Amniotic stem cell (primary cell): ENCODE measurements around the gene BAX.

Experiments used
- DNase-seq: peaks from one replicate; lab custom pipeline; 2025; lab: John Stamatoyannopoulos, UW

The BAX gene

DNA sequence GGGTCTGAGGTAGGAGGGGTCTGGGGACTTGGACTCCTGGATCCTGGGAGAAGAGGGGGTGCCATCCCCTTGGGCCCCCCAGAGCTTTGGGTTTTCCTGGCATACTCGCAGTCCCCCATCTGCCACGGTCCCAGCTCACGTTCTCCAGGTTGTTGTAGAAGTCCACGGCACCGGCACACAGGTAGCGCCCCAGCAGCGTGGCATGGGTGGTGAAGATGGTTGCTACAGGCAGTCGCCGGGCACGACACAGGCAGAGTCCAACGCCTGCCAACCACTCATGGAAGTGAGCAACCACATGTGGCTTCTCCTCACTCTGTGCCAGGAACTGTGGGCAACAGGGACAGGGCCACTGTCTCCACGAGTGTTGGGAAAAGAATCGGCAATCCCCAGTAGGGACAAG, 31.0 kb downstream of the BAX start:
- DNase-seq, result no peak

- no peak for DNase-seq
These were observed 31.5 kb downstream of the BAX start for GRCh38 chr19:48986211-48986610.

- DNase-seq, result no peak
These were observed 32.6 kb downstream of the BAX start for GRCh38 chr19:48987323-48987722.

DNA sequence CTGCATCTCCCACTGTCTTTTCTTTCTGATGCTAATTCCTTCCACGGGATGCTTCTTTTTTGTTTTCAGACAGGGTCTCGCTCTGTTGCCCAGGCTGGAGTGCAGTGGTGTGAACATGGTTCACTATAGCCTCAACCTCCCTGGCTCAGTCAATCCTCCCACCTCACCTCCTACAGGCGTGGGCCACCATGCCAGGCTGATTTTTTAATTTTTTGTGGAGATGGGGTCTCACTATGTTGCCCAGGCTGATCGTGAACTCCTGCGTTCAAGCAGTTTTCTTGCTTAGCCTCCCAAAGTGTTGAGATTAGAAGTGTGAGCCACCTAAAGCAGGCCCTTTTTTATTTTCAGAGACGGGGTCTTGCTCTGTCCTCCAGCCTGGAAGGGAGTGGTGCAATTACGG, 33.6 kb downstream of the BAX start:
- no peak for DNase-seq

- DNase-seq, result no peak
These were observed 34.2 kb downstream of the BAX start for GRCh38 chr19:48988860-48989259.

DNA sequence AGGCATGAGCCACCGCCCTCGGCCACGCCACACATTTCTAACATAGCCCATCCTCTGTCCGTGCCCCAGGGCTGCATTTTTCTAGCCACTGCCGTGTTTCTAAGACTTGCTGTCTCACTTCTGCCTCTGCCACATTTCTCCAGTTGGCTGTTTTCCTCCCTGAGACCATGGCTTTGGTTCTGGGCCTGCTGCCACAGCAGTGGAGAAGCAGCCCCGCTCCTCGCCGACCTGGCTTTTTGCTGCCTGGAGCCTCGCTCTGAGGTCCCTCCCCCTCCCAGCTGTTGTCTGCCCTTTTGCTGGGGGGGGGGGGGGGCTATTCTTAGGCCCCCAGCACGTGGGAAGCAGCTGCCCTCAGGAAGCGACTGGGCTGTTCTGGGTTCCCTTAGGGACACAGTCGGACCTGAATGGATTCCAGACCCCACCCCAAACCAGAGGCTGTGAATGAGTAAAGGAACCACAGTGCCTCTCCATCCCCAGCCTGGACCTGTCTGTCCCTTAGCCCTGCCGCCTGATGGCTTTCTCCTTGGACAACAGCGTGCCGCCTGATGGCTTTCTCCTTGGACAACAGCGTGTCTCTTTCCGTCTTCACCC, 35.1 kb downstream of the BAX start:
- DNase-seq, result no peak

- no peak for DNase-seq
These were observed 35.7 kb downstream of the BAX start for GRCh38 chr19:48990400-48990799.

DNA sequence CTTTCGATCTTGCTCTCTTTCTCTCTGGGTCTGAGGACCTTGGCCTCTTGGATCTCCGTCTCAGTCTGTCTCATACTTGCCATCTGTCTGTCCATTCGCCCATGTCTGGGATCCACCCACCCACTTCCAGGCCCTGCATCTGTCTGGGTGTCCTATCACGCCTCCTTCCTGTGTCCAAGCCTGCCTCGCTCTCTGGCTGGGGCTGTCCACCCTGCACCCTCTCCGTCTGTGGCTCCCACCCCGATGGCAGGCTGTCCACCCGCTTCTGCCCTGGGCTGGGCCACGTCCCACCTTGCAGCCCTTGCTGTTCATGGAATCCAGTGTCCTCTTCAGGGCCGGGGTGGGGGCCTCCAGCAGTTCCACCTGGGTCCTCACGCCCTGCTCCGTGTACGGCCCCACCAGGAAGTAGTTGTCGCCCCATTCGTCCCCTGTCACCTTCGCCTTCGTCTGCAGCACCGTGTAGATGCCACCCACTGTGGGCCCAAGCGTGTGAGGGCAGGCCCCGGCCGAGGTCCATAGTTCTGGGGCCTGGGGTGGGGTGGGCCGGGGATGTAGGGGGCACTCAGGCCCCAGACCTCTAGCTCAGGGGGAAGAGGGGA, 36.4 kb downstream of the BAX start:
- no peak for DNase-seq

- peak; percentile 74 for DNase-seq
These were observed 37.4 kb downstream of the BAX start for GRCh38 chr19:48991873-48992580.

DNA sequence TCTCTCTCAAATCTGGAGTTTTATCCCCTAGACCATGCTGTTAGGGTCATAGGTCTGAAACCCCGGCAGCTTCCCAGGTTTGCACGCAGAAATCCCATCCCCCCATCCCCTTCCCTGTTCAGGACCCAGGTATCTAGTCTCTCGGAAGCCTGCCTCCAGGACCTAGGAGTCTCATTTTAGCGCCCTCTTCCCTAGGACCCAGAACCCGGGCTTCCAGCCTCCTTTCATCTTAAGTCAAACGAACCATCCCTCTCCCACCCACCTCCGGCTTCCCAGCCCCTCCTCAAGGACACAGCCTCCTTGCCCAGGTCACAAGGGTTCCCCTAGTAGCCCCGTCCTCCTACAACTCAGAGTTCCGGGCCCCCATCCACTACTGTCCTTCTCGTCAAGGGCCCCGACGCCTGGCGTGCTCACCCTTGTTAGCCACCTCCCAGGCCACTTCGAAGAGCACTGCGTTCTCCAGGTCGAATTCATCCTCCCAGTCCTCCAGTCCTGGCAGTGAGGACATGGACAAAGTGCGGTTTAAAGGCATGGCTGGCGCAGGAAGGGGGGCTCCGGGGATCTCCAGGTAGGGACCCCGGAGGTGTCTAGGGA, 38.0 kb downstream of the BAX start:
- DNase-seq, result no peak

- DNase-seq, result peak; percentile 100
These were observed 38.7 kb downstream of the BAX start, which contains the start of the genes GYS1 and RUVBL2 for GRCh38 chr19:48993175-48994034. Gene GYS1 (minus strand): TSS chr19:48993309. CDS start chr19:48993112, 197 bp downstream. Gene RUVBL2 (plus strand): TSS chr19:48993887. CDS start chr19:48993912, 25 bp downstream.

- no peak for DNase-seq
These were observed 39.3 kb downstream of the BAX start for GRCh38 chr19:48994035-48994386.

DNA sequence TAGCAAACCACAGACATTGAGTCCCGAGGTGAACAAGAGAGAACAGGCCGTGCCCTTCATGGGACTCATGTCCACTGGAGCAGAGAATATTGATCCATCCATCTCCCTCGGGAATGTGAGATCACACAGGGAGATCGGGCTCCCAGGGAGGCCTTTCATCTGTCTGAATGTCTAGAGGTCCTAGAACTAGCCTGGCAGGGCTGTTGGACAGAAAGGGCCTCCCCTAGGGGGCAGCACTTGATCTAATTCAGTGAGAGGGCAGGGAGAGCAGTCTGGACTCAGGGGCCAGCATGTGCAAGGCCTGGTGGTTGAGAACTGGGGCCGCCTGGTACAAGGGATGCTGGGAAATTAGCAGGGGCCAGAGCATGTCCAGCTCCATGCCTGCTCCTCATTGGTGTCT, 43.3 kb downstream of the BAX start:
- DNase-seq, result no peak

GRCh38 chr19:48999481-49000325, 45.0 kb downstream of the BAX start:
- peak; percentile 23 for DNase-seq

GRCh38 chr19:49004133-49004532, 49.5 kb downstream of the BAX start:
- DNase-seq, result no peak

DNA sequence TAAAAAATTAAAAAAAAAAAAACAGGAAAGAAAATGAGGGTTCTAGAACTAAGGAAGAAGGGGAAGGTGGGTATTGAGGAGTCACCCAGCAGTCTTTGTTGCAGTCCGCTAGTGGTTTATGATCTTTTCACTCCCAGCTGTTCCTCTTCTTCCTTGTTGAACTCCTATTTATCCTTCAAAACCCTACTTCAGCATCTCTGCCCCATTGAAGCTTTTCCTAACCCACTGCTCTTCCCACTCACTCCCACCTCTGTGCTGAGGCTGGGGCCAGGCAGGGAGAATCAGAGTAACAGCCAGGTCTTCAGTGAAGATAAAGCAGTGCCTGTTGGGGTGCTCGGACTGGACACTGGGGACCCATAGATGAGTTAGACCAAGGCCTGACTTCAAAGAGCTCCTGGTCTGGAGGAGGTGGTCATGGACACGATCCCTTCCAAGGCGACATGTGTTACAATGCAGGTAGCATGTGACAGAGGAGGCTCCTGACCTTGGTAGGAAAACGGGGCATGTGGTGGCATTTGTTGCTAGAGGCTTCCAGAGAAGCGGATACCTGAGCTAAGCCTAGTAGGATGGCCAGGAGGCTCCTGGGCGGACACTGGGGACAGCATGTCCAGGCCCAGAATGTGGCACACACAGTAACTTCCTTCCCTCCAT, 50.4 kb downstream of the BAX start:
- DNase-seq, result no peak

GRCh38 chr19:49006905-49007304, 52.2 kb downstream of the BAX start:
- DNase-seq, result no peak

GRCh38 chr19:49009828-49010227, 55.2 kb downstream of the BAX start:
- DNase-seq, result no peak

DNA sequence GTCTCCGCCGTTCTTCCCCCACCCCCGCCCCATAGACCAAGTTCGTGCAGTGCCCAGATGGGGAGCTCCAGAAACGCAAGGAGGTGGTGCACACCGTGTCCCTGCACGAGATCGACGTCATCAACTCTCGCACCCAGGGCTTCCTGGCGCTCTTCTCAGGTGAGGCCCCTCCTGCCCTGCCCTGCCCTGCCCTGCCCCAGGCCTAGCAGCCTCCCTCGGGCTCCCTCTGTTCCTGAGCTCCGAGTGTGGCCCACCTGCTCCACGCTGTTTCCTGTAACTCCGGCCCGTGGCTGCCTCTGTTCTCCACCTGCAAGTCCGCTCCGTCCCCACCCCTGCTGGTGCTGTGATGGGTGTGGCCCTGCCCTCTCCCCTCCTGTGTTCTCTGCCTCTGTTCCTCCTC, 55.8 kb downstream of the BAX start:
- DNase-seq, result no peak

DNA sequence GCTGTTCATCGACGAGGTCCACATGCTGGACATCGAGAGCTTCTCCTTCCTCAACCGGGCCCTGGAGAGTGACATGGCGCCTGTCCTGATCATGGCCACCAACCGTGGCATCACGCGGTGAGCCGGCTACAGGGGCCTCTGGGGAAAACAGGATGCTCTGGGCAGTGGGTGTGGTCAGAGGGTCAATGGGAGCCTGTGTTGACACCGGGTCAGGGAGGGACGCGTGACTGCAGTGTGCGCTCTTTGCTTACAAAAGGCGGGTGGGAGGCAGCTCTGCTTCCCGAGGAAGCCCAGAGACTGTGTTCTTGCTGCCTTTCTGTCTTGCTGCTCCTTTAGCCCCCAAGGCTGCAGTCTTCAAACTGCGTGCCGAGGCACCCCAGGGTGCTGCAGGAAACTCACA, 56.5 kb downstream of the BAX start:
- no peak for DNase-seq
